ENCODE results near the gene DNM2.
A peak's percentile ranks its signal among the peaks of the same experiment; 100 is the strongest.
"Not testable (repeated sequence)": the region's sequence is repeated elsewhere in the genome, so short reads cannot be mapped to it uniquely, and the experiment has no call there.

DNM2 gene

GRCh38 chr19:10756791-10757190, 38.9 kb downstream of the DNM2 start:
- intact Hi-C loops (cut with micrococcal nuclease) = no loop called here
- peak overlapping the region; percentile 1 for H3K27ac Mint-ChIP-seq
- H3K9me3 Mint-ChIP-seq = no peaks in the 10 kb centered on the region
- peaks cover 44% of the 10 kb centered on the region for H3K36me3 Mint-ChIP-seq (ENCODE audit: low read depth)
- no peaks in the 10 kb centered on the region for H3K27me3 Mint-ChIP-seq
- H3K4me1 Mint-ChIP-seq (ENCODE audit: low read depth) = peaks cover 78% of the 10 kb centered on the region
- H3K4me3 Mint-ChIP-seq = no peak overlapping the region

GRCh38 chr19:10758050-10758449, 40.2 kb downstream of the DNM2 start:
- peaks cover 78% of the 10 kb centered on the region for H3K4me1 Mint-ChIP-seq (ENCODE audit: low read depth)
- intact Hi-C loops (cut with micrococcal nuclease) = not testable (repeated sequence)

GRCh38 chr19:10758978-10759377, 41.1 kb downstream of the DNM2 start:
- Mint-ChIP-seq H3K9me3 (no peaks in the 10 kb centered on the region), H3K4me3 (no peak overlapping the region), H3K4me1 (ENCODE audit: low read depth) (peaks cover 80% of the 10 kb centered on the region), H3K27me3 (no peaks in the 10 kb centered on the region), H3K36me3 (ENCODE audit: low read depth) (peaks cover 65% of the 10 kb centered on the region), H3K27ac (peak overlapping the region; percentile 78)
- intact Hi-C loops (cut with micrococcal nuclease) = no loop called here

More at GRCh38 chr19:10758050-10758449, 40.2 kb downstream of the DNM2 start:
- H3K9me3 Mint-ChIP-seq, H3K4me3 Mint-ChIP-seq, H3K27me3 Mint-ChIP-seq: not testable (repeated sequence)
- Mint-ChIP-seq H3K27ac (peak overlapping the region; percentile 78), H3K36me3 (ENCODE audit: low read depth) (peaks cover 57% of the 10 kb centered on the region)

- Mint-ChIP-seq H3K27ac (peak overlapping the region; percentile 78), H3K9me3 (no peaks in the 10 kb centered on the region), H3K4me1 (ENCODE audit: low read depth) (peaks cover 77% of the 10 kb centered on the region), H3K4me3 (no peak overlapping the region), H3K36me3 (ENCODE audit: low read depth) (peaks cover 71% of the 10 kb centered on the region), H3K27me3 (no peaks in the 10 kb centered on the region)
- intact Hi-C loops (cut with micrococcal nuclease) = no loop called here
These were observed 42.5 kb downstream of the DNM2 start for GRCh38 chr19:10760273-10760944.

GRCh38 chr19:10761443-10762250, 43.8 kb downstream of the DNM2 start:
- no peaks in the 10 kb centered on the region for H3K9me3 Mint-ChIP-seq
- peak overlapping the region; percentile 45 for H3K27ac Mint-ChIP-seq
- H3K36me3 Mint-ChIP-seq (ENCODE audit: low read depth) = peaks cover 73% of the 10 kb centered on the region
- H3K27me3 Mint-ChIP-seq = no peaks in the 10 kb centered on the region
- H3K4me3 Mint-ChIP-seq = no peak overlapping the region
- intact Hi-C loops (cut with micrococcal nuclease) = no loop called here
- H3K4me1 Mint-ChIP-seq (ENCODE audit: low read depth) = peaks cover 79% of the 10 kb centered on the region

GRCh38 chr19:10762656-10763055, 44.8 kb downstream of the DNM2 start:
- peaks cover 76% of the 10 kb centered on the region for H3K36me3 Mint-ChIP-seq (ENCODE audit: low read depth)

GRCh38 chr19:10763411-10763810, 45.5 kb downstream of the DNM2 start:
- H3K4me3 Mint-ChIP-seq = no peak overlapping the region
- peaks cover 84% of the 10 kb centered on the region for H3K36me3 Mint-ChIP-seq (ENCODE audit: low read depth)
- peak overlapping the region; percentile 45 for H3K27ac Mint-ChIP-seq
- H3K27me3 Mint-ChIP-seq = no peaks in the 10 kb centered on the region
- intact Hi-C loops (cut with micrococcal nuclease) = no loop called here
- no peaks in the 10 kb centered on the region for H3K9me3 Mint-ChIP-seq
- peaks cover 88% of the 10 kb centered on the region for H3K4me1 Mint-ChIP-seq (ENCODE audit: low read depth)

More at GRCh38 chr19:10762656-10763055, 44.8 kb downstream of the DNM2 start:
- Mint-ChIP-seq H3K4me1 (ENCODE audit: low read depth) (peaks cover 82% of the 10 kb centered on the region), H3K4me3 (no peak overlapping the region), H3K27ac (peak overlapping the region; percentile 45), H3K9me3 (no peaks in the 10 kb centered on the region), H3K27me3 (no peaks in the 10 kb centered on the region)
- intact Hi-C loops (cut with micrococcal nuclease) = no loop called here

GRCh38 chr19:10763828-10764339, 46.0 kb downstream of the DNM2 start:
- intact Hi-C loops (cut with micrococcal nuclease) = no loop called here
- H3K27me3 Mint-ChIP-seq = no peaks in the 10 kb centered on the region
- peaks cover 88% of the 10 kb centered on the region for H3K36me3 Mint-ChIP-seq (ENCODE audit: low read depth)
- no peak overlapping the region for H3K4me3 Mint-ChIP-seq
- peaks cover 88% of the 10 kb centered on the region for H3K4me1 Mint-ChIP-seq (ENCODE audit: low read depth)
- no peaks in the 10 kb centered on the region for H3K9me3 Mint-ChIP-seq
- H3K27ac Mint-ChIP-seq = peak overlapping the region; percentile 45

- Mint-ChIP-seq H3K9me3 (no peaks in the 10 kb centered on the region), H3K36me3 (ENCODE audit: low read depth) (peaks cover 94% of the 10 kb centered on the region), H3K4me3 (no peak overlapping the region), H3K27me3 (no peaks in the 10 kb centered on the region), H3K27ac (peak overlapping the region; percentile 24), H3K4me1 (ENCODE audit: low read depth) (peaks cover 88% of the 10 kb centered on the region)
- intact Hi-C loops (cut with micrococcal nuclease) = no loop called here
These were observed 46.5 kb downstream of the DNM2 start for GRCh38 chr19:10764340-10764894.

GRCh38 chr19:10766049-10766623, 48.3 kb downstream of the DNM2 start:
- Mint-ChIP-seq H3K27me3 (no peaks in the 10 kb centered on the region), H3K36me3 (ENCODE audit: low read depth) (peaks cover 99% of the 10 kb centered on the region), H3K27ac (no peak overlapping the region), H3K9me3 (no peaks in the 10 kb centered on the region), H3K4me1 (ENCODE audit: low read depth) (peaks cover 86% of the 10 kb centered on the region), H3K4me3 (no peak overlapping the region)
- intact Hi-C loops (cut with micrococcal nuclease) = no loop called here

GRCh38 chr19:10766671-10767201, 48.9 kb downstream of the DNM2 start:
- Mint-ChIP-seq H3K27me3 (no peaks in the 10 kb centered on the region), H3K27ac (no peak overlapping the region), H3K4me1 (ENCODE audit: low read depth) (peaks cover 81% of the 10 kb centered on the region), H3K4me3 (no peak overlapping the region), H3K36me3 (ENCODE audit: low read depth) (peaks cover 99% of the 10 kb centered on the region), H3K9me3 (no peaks in the 10 kb centered on the region)
- intact Hi-C loops (cut with micrococcal nuclease) = no loop called here

- peaks cover 71% of the 10 kb centered on the region for H3K4me1 Mint-ChIP-seq (ENCODE audit: low read depth)
- peaks cover 99% of the 10 kb centered on the region for H3K36me3 Mint-ChIP-seq (ENCODE audit: low read depth)
- peak overlapping the region; percentile 79 for H3K27ac Mint-ChIP-seq
These were observed 49.8 kb downstream of the DNM2 start for GRCh38 chr19:10767726-10768125.

GRCh38 chr19:10768369-10768768, 50.5 kb downstream of the DNM2 start:
- H3K9me3 Mint-ChIP-seq = no peaks in the 10 kb centered on the region
- intact Hi-C loops (cut with micrococcal nuclease) = no loop called here
- peak overlapping the region; percentile 79 for H3K27ac Mint-ChIP-seq
- peaks cover 65% of the 10 kb centered on the region for H3K4me1 Mint-ChIP-seq (ENCODE audit: low read depth)
- no peaks in the 10 kb centered on the region for H3K27me3 Mint-ChIP-seq
- H3K4me3 Mint-ChIP-seq = no peak overlapping the region
- H3K36me3 Mint-ChIP-seq (ENCODE audit: low read depth) = peaks cover 99% of the 10 kb centered on the region

More at GRCh38 chr19:10767726-10768125, 49.8 kb downstream of the DNM2 start:
- H3K9me3 Mint-ChIP-seq = no peaks in the 10 kb centered on the region
- H3K27me3 Mint-ChIP-seq = no peaks in the 10 kb centered on the region
- intact Hi-C loops (cut with micrococcal nuclease) = no loop called here
- H3K4me3 Mint-ChIP-seq = no peak overlapping the region
